Measurements from ENCODE around the gene CD93. TPM values are rescaled to one million over a fixed set of nuclear protein-coding genes. Genes with fewer than 3 reads are reported as not detected.

Gene CD93
- total RNA-seq, 2 donors from 2014 or later: 14.2 to 19.2 TPM

- WGBS, 2 donors: 43 to 46% methylated on average over 13 of the region's 13 CpGs
- H3K27ac ChIP-seq: no peak overlapping the region
- peaks cover 0 to 23% of the 10 kb centered on the region in 2 donors for H3K27me3 ChIP-seq
- intact Hi-C loops (cut with DNase I): no loop called here
- H3K4me3 ChIP-seq: no peak overlapping the region
- no peak for TF ChIP-seq CTCF (IDR thresholded peaks at IDR 0.05)
- TF ChIP-seq POLR2A (IDR thresholded peaks at IDR 0.05): no peak
- DNase-seq (no peak), ATAC-seq (no peak)
- H3K36me3 ChIP-seq (replicated peaks in 1 of 2; ENCODE audit: insufficient read depth in 1 of 2, low read depth in 2 of 2): no peaks in the 10 kb centered on the region
- H3K9me3 ChIP-seq: no peaks in the 10 kb centered on the region
- H3K4me1 ChIP-seq: peaks cover 36% of the 10 kb centered on the region
These were observed 39.0 kb downstream of the CD93 start for GRCh38 chr20:23047001-23047737.

- TF ChIP-seq POLR2A (IDR thresholded peaks at IDR 0.05) (no peak), CTCF (IDR thresholded peaks at IDR 0.05) (no peak)
- Histone ChIP-seq H3K9me3 (no peaks in the 10 kb centered on the region), H3K36me3 (replicated peaks in 1 of 2; ENCODE audit: insufficient read depth in 1 of 2, low read depth in 2 of 2) (no peaks in the 10 kb centered on the region), H3K4me1 (peaks cover 36% of the 10 kb centered on the region), H3K27ac (no peak overlapping the region), H3K4me3 (no peak overlapping the region), H3K27me3 (peaks cover 0 to 23% of the 10 kb centered on the region in 2 donors)
- DNase-seq (no peak), ATAC-seq (no peak)
- intact Hi-C loops (cut with DNase I): no loop called here
These were observed 39.7 kb downstream of the CD93 start for GRCh38 chr20:23046431-23046830.

GRCh38 chr20:23043376-23043775 is 42.7 kb downstream of the CD93 start:
- no peak overlapping the region for H3K4me3 ChIP-seq
- intact Hi-C loops (cut with DNase I): no loop called here
- no peaks in the 10 kb centered on the region for H3K36me3 ChIP-seq (replicated peaks in 1 of 2; ENCODE audit: insufficient read depth in 1 of 2, low read depth in 2 of 2)
- WGBS, 2 donors: 30 to 47% methylated on average over 6 of the region's 6 CpGs
- no peak for ATAC-seq
- H3K4me1 ChIP-seq: peaks cover 7% of the 10 kb centered on the region
- TF ChIP-seq CTCF (IDR thresholded peaks at IDR 0.05): no peak
- TF ChIP-seq POLR2A (IDR thresholded peaks at IDR 0.05): no peak
- H3K27ac ChIP-seq: no peak overlapping the region
- H3K9me3 ChIP-seq: no peaks in the 10 kb centered on the region
- peak in 1 of 4 donors; percentile 39 for DNase-seq
- H3K27me3 ChIP-seq: peaks cover 0 to 15% of the 10 kb centered on the region in 2 donors

- intact Hi-C loops (cut with DNase I): no loop called here
- peaks cover 0 to 4% of the 10 kb centered on the region in 2 donors for H3K27me3 ChIP-seq
- no peak overlapping the region for H3K4me3 ChIP-seq
- ATAC-seq: no peak
- H3K36me3 ChIP-seq (replicated peaks in 1 of 2; ENCODE audit: insufficient read depth in 1 of 2, low read depth in 2 of 2): no peaks in the 10 kb centered on the region
- 30 to 55% methylated on average over 3 of the region's 3 CpGs for WGBS, 2 donors
- no peaks in the 10 kb centered on the region for H3K9me3 ChIP-seq
- DNase-seq: no peak
- no peak for TF ChIP-seq CTCF (IDR thresholded peaks at IDR 0.05)
- TF ChIP-seq POLR2A (IDR thresholded peaks at IDR 0.05): no peak
- H3K4me1 ChIP-seq: no peaks in the 10 kb centered on the region
- no peak overlapping the region for H3K27ac ChIP-seq
These were observed 43.9 kb downstream of the CD93 start for GRCh38 chr20:23042270-23042669.
